Tibial artery (tissue), 4 donors: Measurements from ENCODE around the gene POM121L2.

ENCODE experiments used
- DNase-seq, 2 donors: peaks; one replicate each; pipeline ENCODE4 v3.0.0-alpha.2; 2019
- H3K27ac ChIP-seq, 2 donors: fragments of 200-600 bp; sonication (generic) in 1 of 2; 1 replicate in 1 of 2; 2 replicates in 1 of 2; pipeline ENCODE4 v1.5.1; 2018 to 2019; ENCODE audit warnings: mild to moderate bottlenecking in 1 of 2
- H3K27me3 ChIP-seq, 2 donors: fragments of 200-600 bp; sonication (generic) in 1 of 2; one replicate each; pipeline versions ENCODE4 v1.5.1 to v1.6.0; 2016 to 2019
- H3K36me3 ChIP-seq, 3 donors: fragments of 200-600 bp; sonication (generic) in 2 of 3; one replicate each; pipeline ENCODE4 v1.5.1; 2016 to 2019; ENCODE audit warnings: mild to moderate bottlenecking in 2 of 3
- H3K4me1 ChIP-seq, 4 donors: fragments of 200-600 bp; sonication (generic) in 2 of 4; 1 replicate in 3 of 4; 2 replicates in 1 of 4; pipeline ENCODE4 v1.5.1; 2016 to 2019
- H3K4me3 ChIP-seq, 2 donors: fragments of 200-600 bp; sonication (generic) in 1 of 2; 1 replicate in 1 of 2; 2 replicates in 1 of 2; pipeline ENCODE4 v1.5.1; 2018 to 2019; ENCODE audit warnings: mild to moderate bottlenecking in 2 of 2
- H3K9me3 ChIP-seq, 3 donors: fragments of 200-600 bp; sonication (generic) in 1 of 3; one replicate each; pipeline ENCODE4 v1.5.1; 2016 to 2019
- intact Hi-C: fragments of 100-400 bp; cut with DNase I; formaldehyde crosslinking; loops from one replicate; pipeline ENCODE4 v1.15.0; 2023; ENCODE audit warnings: low total_unique reads
- TF ChIP-seq, protein P1 (sequence below), 2 experiments: fragments of 200-600 bp in 1 of 2; fragments of 450-650 bp in 1 of 2; IDR thresholded peaks; one replicate each; pipeline ENCODE4 v1.5.1; 2017 to 2019; ENCODE audit warnings: antibody characterized with exemption in 2 of 2, mild to moderate bottlenecking in 1 of 2, moderate library complexity in 1 of 2

The POM121L2 gene

DNA sequence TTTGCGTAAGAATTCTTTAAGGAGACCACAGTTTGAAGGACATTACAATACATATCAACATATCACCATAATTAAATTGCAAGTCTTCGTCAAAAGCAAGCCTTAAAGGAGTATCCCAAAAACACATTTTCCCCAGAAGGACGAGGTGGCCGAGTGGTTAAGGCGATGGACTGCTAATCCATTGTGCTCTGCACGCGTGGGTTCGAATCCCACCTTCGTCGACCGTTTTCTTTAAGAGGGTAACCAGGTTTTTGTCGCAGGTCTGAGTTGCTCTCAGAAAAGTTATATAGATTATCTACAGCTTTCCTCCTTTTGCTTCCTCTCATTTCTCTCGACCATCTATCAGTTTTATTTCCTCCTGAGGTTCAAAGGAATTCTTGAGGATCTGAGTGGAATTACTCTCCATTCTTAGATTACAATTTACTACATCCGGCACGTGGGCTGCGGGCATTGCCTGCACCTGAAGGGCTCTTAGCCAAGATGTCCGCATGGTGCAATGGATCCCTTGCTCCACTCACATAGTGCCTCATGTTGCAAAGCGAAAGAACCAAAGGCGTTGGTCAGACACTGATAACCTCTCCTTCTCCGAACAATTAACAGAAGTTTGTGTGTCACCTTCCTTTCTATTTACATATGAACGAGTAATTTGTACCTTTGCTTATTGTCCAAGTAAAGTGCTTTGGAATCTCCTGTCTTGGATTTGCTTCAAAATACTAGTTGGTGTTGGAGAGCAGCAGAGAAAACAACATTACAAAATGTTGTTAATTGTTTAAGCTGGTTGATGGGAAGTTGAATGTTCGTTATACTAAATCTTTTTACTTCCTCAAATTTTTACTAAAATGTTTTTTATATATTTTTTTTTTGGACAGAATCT, 14.0 kb downstream of the POM121L2 start:
- H3K9me3 ChIP-seq = peaks cover 0 to 14% (median 13%) of the 10 kb centered on the region in 3 donors

DNA sequence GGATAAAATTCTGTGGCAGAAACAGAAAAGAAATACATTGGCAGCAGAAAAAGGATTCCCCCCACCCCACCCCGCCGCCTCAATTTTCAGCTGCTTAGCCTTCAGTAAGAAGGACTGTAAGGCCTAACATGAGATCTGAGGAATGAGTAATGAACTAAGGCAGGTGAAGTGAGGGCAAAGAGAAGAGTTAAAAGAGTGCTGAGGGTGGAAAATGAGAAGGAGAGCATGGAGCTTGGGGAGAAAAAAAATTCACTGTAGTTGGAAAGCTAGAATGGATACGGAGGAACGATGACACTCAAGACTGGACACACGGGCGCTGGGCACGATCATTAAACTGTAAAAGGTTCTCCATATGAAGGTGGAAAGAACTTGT, 14.6 kb downstream of the POM121L2 start:
- DNase-seq = no peak
- Histone ChIP-seq H3K4me1 (no peaks in the 10 kb centered on the region), H3K27me3 (peaks cover 0 to 78% of the 10 kb centered on the region in 2 donors), H3K27ac (no peak overlapping the region), H3K9me3 (peaks cover 0 to 16% (median 11%) of the 10 kb centered on the region in 3 donors), H3K36me3 (no peaks in the 10 kb centered on the region), H3K4me3 (no peak overlapping the region)
- TF ChIP-seq, protein P1, sequence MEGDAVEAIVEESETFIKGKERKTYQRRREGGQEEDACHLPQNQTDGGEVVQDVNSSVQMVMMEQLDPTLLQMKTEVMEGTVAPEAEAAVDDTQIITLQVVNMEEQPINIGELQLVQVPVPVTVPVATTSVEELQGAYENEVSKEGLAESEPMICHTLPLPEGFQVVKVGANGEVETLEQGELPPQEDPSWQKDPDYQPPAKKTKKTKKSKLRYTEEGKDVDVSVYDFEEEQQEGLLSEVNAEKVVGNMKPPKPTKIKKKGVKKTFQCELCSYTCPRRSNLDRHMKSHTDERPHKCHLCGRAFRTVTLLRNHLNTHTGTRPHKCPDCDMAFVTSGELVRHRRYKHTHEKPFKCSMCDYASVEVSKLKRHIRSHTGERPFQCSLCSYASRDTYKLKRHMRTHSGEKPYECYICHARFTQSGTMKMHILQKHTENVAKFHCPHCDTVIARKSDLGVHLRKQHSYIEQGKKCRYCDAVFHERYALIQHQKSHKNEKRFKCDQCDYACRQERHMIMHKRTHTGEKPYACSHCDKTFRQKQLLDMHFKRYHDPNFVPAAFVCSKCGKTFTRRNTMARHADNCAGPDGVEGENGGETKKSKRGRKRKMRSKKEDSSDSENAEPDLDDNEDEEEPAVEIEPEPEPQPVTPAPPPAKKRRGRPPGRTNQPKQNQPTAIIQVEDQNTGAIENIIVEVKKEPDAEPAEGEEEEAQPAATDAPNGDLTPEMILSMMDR (IDR thresholded peaks at IDR 0.05) = no peak
- intact Hi-C loops = no loop called here

More for the DNA sequence above, 14.0 kb downstream of the POM121L2 start:
- peaks cover 0 to 78% of the 10 kb centered on the region in 2 donors for H3K27me3 ChIP-seq
- H3K36me3 ChIP-seq = no peaks in the 10 kb centered on the region
- intact Hi-C loops = no loop called here
- no peaks in the 10 kb centered on the region for H3K4me1 ChIP-seq
- no peak for DNase-seq
- TF ChIP-seq, protein P1 (IDR thresholded peaks at IDR 0.05) = no peak
- no peak overlapping the region for H3K27ac ChIP-seq
- no peak overlapping the region for H3K4me3 ChIP-seq

- H3K9me3 ChIP-seq = peaks cover 0 to 10% (median 8%) of the 10 kb centered on the region in 3 donors
- no peaks in the 10 kb centered on the region for H3K36me3 ChIP-seq
- no peaks in the 10 kb centered on the region for H3K4me1 ChIP-seq
- no peak overlapping the region for H3K27ac ChIP-seq
- TF ChIP-seq, protein P1 (IDR thresholded peaks at IDR 0.05) = no peak
- intact Hi-C loops = no loop called here
- DNase-seq = no peak
- peaks cover 0 to 78% of the 10 kb centered on the region in 2 donors for H3K27me3 ChIP-seq
- H3K4me3 ChIP-seq = no peak overlapping the region
Observed at GRCh38 chr6:27296106-27296783, 15.8 kb downstream of the POM121L2 start.

- TF ChIP-seq, protein P1 (IDR thresholded peaks at IDR 0.05) = no peak
- no peaks in the 10 kb centered on the region for H3K4me1 ChIP-seq
- H3K36me3 ChIP-seq = no peaks in the 10 kb centered on the region
- peaks cover 0 to 78% of the 10 kb centered on the region in 2 donors for H3K27me3 ChIP-seq
- no peak overlapping the region for H3K27ac ChIP-seq
- no peak for DNase-seq
- peaks cover 0 to 14% (median 11%) of the 10 kb centered on the region in 3 donors for H3K9me3 ChIP-seq
- no peak overlapping the region for H3K4me3 ChIP-seq
- intact Hi-C loops = no loop called here
Observed at GRCh38 chr6:27295301-27296079, 16.6 kb downstream of the POM121L2 start.

DNA sequence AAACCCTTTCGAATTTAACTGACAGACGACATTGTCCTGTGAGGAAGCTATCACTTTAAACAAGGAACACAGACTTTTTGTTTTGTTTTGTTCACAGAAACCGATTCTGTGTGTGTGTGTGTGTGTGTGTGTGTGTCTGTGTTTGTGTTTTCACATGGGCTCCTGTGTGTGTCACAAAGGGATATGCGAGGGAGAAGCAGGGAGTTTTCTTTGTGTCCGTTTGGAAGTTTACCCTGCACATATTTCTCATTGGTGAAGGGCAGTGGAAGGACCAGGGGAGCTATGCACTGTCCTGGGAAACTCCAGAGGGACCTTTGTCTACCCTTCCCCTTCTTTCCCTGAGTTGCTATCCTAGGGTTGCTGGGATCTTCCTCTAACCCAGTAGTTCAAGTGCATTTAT, 17.7 kb downstream of the POM121L2 start:
- Histone ChIP-seq H3K27me3 (peaks cover 0 to 84% of the 10 kb centered on the region in 2 donors), H3K4me1 (no peaks in the 10 kb centered on the region), H3K36me3 (no peaks in the 10 kb centered on the region), H3K9me3 (peaks cover 0 to 14% (median 11%) of the 10 kb centered on the region in 3 donors), H3K4me3 (no peak overlapping the region), H3K27ac (no peak overlapping the region)
- DNase-seq = no peak
- TF ChIP-seq, protein P1 (IDR thresholded peaks at IDR 0.05) = no peak
- intact Hi-C loops = no loop called here
